NCI-H187 (cell line): ENCODE data around the gene SLC11A2.
"Not testable (repeated sequence)": the region's sequence is repeated elsewhere in the genome, so short reads cannot be mapped to it uniquely, and the experiment has no call there.

Source experiments
- DNase-seq, 2 experiments: peaks; one replicate each; lab custom pipeline; 2025; lab: John Stamatoyannopoulos, UW

SLC11A2 gene

GRCh38 chr12:51025338-51025835 lies 797 bp downstream of the SLC11A2 start:
- no peak for DNase-seq

- DNase-seq, result no peak
Observed at GRCh38 chr12:51023625-51024382, 2.4 kb downstream of the SLC11A2 start.

GRCh38 chr12:51021694-51022093 lies 4.5 kb downstream of the SLC11A2 start:
- DNase-seq, result no peak

- DNase-seq, result no peak
Observed at GRCh38 chr12:51020448-51021182, 5.6 kb downstream of the SLC11A2 start.

- no peak for DNase-seq
Observed at GRCh38 chr12:51019927-51020326, 6.3 kb downstream of the SLC11A2 start.

- DNase-seq, result no peak
Observed at GRCh38 chr12:51018956-51019355, 7.2 kb downstream of the SLC11A2 start.

- DNase-seq, result no peak
Observed at GRCh38 chr12:51017452-51017851, 8.7 kb downstream of the SLC11A2 start.

- not testable (repeated sequence) for DNase-seq
Observed at GRCh38 chr12:51014467-51014866, 11.7 kb downstream of the SLC11A2 start.

- no peak for DNase-seq
Observed at GRCh38 chr12:51013441-51013840, 12.7 kb downstream of the SLC11A2 start.

- DNase-seq, result no peak
Observed at GRCh38 chr12:51012570-51013236, 13.5 kb downstream of the SLC11A2 start.

- DNase-seq, result no peak
Observed at GRCh38 chr12:51011955-51012354, 14.2 kb downstream of the SLC11A2 start.

- no peak for DNase-seq
Observed at GRCh38 chr12:51009056-51009440, 17.1 kb downstream of the SLC11A2 start.

GRCh38 chr12:51008329-51009055 lies 17.7 kb downstream of the SLC11A2 start:
- no peak for DNase-seq

GRCh38 chr12:51005671-51006070 lies 20.5 kb downstream of the SLC11A2 start:
- DNase-seq, result no peak

- no peak for DNase-seq
Observed at GRCh38 chr12:51005030-51005429, 21.2 kb downstream of the SLC11A2 start.

GRCh38 chr12:51004504-51004903 lies 21.7 kb downstream of the SLC11A2 start:
- no peak for DNase-seq

GRCh38 chr12:51001799-51002198 lies 24.4 kb downstream of the SLC11A2 start:
- DNase-seq, result no peak

GRCh38 chr12:51000245-51000644 lies 25.9 kb downstream of the SLC11A2 start:
- DNase-seq, result no peak

- DNase-seq, result no peak
Observed at GRCh38 chr12:50999093-50999492, 27.1 kb downstream of the SLC11A2 start.

GRCh38 chr12:50992819-50993218 lies 33.4 kb downstream of the SLC11A2 start:
- no peak for DNase-seq

- DNase-seq, result no peak
Observed at GRCh38 chr12:50991291-50991690, 34.9 kb downstream of the SLC11A2 start.

- DNase-seq, result no peak
Observed at GRCh38 chr12:50990791-50991190, 35.4 kb downstream of the SLC11A2 start.
